Stimulated activated naive B cell treated with anti-CD40 and anti-IgM and Interleukin-4, amounts not matched to agents 10 μg/mL and 1 μg/mL and 100 μg/mL, for 72 hours (primary cell): ENCODE results near the gene DMBX1.

ENCODE experiments used
- ATAC-seq, 2 donors: fragments of 150-1000 bp; cut with Tn5 transposase; replicated peaks; 2 replicates each; pipeline ENCODE4 v1.10.0; 2021; ENCODE audit warnings: moderate library complexity in 1 of 2
- DNase-seq: peaks from one replicate; pipeline ENCODE4 v3.0.0; 2021
- H3K27ac Mint-ChIP-seq: one replicate; pipeline ENCODE4 v1.8.0; 2022; ENCODE audit warnings: mild to moderate bottlenecking, mixed read lengths
- H3K27me3 Mint-ChIP-seq, 2 donors: one replicate each; pipeline ENCODE4 v1.8.0; 2022; ENCODE audit warnings: mixed read lengths in 2 of 2
- H3K36me3 Mint-ChIP-seq, 2 donors: one replicate each; pipeline ENCODE4 v1.8.0; 2022; ENCODE audit warnings: mixed read lengths in 2 of 2, mild to moderate bottlenecking in 1 of 2
- H3K4me1 Mint-ChIP-seq, 2 donors: one replicate each; pipeline ENCODE4 v1.8.0; 2022; ENCODE audit warnings: mixed read lengths in 2 of 2, mild to moderate bottlenecking in 1 of 2
- H3K4me3 Mint-ChIP-seq, 2 donors: one replicate each; pipeline ENCODE4 v1.8.0; 2022; ENCODE audit warnings: mild to moderate bottlenecking in 2 of 2, mixed read lengths in 2 of 2, moderate library complexity in 1 of 2
- H3K9me3 Mint-ChIP-seq, 2 donors: one replicate each; pipeline ENCODE4 v1.8.0; 2022; ENCODE audit warnings: mixed read lengths in 2 of 2, mild to moderate bottlenecking in 1 of 2

The DMBX1 gene

DNA sequence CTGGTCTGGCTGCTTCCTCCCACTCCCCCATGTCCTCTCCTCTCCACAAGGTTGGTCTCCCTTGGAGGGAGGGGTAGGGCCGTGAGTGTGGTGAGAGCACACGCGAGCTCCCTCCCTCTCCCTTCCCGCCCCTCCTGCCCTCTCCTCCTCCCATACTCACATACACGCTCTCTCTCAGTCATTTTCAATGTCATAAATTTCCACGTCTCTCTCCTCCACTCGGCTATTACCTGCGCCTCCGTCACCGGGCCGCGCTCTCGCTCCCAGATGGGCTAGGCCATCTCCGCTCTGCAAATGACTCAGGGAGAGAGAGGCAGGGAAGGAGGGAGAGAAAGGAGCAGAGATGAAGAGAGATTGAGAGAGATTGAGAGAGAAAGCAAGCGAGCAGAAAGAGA is 36.7 kb upstream of the DMBX1 start:
- Mint-ChIP-seq H3K27me3 (peaks cover 57 to 73% of the 10 kb centered on the region in 2 donors), H3K27ac (no peak overlapping the region), H3K4me3 (no peak overlapping the region), H3K9me3 (no peaks in the 10 kb centered on the region), H3K4me1 (peaks cover 5 to 9% of the 10 kb centered on the region in 2 donors), H3K36me3 (no peaks in the 10 kb centered on the region)
- DNase-seq (no peak), ATAC-seq (no peak)

DNA sequence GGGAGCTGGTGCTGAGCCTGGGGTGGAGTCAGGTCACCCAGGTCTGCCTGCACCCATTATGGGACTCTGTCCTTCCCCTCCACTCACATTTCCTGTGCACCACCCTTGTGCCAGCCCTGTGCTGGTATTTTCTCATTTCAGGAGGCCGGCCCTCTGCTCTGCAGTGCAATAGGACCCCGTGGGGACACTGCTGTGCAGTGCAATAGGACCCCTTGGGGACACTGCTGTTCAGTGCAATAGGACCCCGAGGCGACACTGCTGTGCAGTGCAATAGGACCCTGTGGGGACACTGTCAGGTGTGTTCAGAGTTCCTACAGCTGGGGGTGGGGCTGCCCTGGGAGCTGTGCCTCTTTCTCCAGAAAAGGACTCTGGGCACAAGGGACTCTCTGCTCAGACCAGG is 36.2 kb upstream of the DMBX1 start:
- Mint-ChIP-seq H3K4me3 (no peak overlapping the region), H3K27me3 (peaks cover 54 to 68% of the 10 kb centered on the region in 2 donors), H3K4me1 (peaks cover 3 to 5% of the 10 kb centered on the region in 2 donors), H3K27ac (no peak overlapping the region), H3K36me3 (no peaks in the 10 kb centered on the region), H3K9me3 (no peaks in the 10 kb centered on the region)
- DNase-seq = no peak
- no peak for ATAC-seq

DNA sequence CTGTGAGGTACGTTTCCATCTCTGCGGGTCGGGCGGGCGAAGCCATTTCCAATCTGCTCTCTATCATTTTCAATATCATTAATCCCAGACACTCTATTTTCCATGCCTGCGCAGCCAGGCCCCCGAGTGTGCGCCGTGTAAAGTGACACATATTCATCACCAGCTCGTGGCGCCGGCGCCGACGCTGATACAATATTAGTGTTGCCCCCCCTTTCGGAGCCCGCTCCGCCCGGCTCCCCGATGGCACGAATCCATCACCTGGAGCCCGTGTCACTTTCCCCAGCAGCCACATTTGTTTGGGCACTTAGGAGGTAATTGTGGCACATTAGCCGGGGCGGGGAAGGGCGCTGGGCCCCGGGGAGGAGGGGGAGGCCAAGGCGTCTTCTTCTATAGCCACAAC is 33.7 kb upstream of the DMBX1 start:
- H3K36me3 Mint-ChIP-seq = no peaks in the 10 kb centered on the region
- no peak overlapping the region for H3K27ac Mint-ChIP-seq
- peaks cover 58 to 65% of the 10 kb centered on the region in 2 donors for H3K27me3 Mint-ChIP-seq
- H3K4me1 Mint-ChIP-seq = no peaks in the 10 kb centered on the region
- no peak for ATAC-seq
- no peak for DNase-seq
- H3K4me3 Mint-ChIP-seq = no peak overlapping the region
- H3K9me3 Mint-ChIP-seq = no peaks in the 10 kb centered on the region

DNA sequence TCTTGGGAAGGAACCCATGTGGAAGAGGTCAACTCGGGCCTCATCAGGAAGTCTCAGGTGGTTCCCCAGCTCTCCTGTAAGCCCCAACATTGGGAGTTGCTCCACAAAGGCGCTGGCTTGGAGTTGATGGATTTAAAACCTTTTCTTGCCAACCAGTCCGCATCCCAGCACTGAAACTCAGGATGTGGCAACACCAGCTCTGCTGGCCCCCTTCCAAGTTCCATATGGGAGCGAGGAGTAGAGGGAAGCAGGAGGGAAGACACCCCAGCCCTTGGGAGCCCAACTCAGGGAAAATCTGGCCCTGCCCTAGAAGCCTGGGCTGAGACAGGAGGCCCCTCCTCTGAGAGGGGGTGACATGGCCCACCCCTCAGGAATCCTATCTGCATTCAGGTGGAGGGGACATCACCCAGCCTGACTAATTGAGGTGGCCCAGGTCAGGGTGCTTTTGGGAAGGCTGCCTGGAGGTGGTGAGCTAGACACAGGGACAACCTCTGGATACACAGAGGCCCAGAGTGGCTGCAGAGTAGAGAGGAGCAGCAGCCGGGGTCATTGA is 33.1 kb upstream of the DMBX1 start:
- DNase-seq = no peak
- H3K27ac Mint-ChIP-seq = no peak overlapping the region
- no peak for ATAC-seq
- H3K27me3 Mint-ChIP-seq = peaks cover 58 to 63% of the 10 kb centered on the region in 2 donors
- no peaks in the 10 kb centered on the region for H3K36me3 Mint-ChIP-seq
- H3K4me3 Mint-ChIP-seq = no peak overlapping the region
- H3K9me3 Mint-ChIP-seq = no peaks in the 10 kb centered on the region
- H3K4me1 Mint-ChIP-seq = no peaks in the 10 kb centered on the region

DNA sequence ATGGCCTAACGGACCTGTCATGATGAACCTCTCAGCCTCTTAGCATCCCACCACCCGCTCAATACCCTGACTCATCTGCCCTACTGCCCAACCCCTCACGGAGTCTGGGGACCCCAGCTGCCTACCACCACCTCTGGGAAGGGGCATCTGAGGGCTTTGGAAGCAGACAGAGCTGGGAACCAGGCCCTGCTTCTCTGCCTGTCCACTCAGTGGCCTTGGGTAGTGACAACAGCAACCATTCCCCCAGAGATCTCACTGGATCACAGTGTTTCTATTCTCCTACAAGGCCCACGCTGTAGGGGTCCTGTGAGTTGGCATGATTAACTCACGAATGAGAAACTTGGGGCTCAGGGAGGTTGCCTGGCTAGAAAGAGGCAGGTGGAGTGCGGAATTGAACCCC is 32.5 kb upstream of the DMBX1 start:
- ATAC-seq (no peak), DNase-seq (no peak)
- Mint-ChIP-seq H3K9me3 (no peaks in the 10 kb centered on the region), H3K36me3 (no peaks in the 10 kb centered on the region), H3K4me3 (no peak overlapping the region), H3K27me3 (peaks cover 59 to 62% of the 10 kb centered on the region in 2 donors), H3K27ac (no peak overlapping the region), H3K4me1 (no peaks in the 10 kb centered on the region)

DNA sequence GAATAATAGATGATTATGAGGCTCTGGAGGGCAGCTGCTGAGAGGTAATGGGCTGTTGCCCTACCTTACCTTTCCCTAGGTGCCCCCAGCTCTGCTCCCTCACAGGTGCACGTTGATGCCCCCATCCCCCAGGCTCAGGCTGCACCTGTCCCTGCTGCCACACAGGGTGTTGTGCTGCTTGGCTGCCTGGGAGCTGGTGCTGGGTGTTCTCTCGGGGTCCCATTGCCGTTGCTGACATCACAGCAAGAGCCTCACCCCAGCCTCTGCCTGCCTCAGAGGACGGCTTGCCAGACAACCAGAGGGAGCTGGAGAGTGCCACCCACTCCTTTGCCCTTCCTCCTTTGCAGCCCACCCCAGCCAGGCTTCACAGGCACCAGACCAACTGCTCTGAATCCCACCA is 31.4 kb upstream of the DMBX1 start:
- H3K9me3 Mint-ChIP-seq = no peaks in the 10 kb centered on the region
- no peaks in the 10 kb centered on the region for H3K4me1 Mint-ChIP-seq
- no peak for ATAC-seq
- H3K4me3 Mint-ChIP-seq = no peak overlapping the region
- no peaks in the 10 kb centered on the region for H3K36me3 Mint-ChIP-seq
- H3K27ac Mint-ChIP-seq = no peak overlapping the region
- no peak for DNase-seq
- H3K27me3 Mint-ChIP-seq = peaks cover 57 to 61% of the 10 kb centered on the region in 2 donors

DNA sequence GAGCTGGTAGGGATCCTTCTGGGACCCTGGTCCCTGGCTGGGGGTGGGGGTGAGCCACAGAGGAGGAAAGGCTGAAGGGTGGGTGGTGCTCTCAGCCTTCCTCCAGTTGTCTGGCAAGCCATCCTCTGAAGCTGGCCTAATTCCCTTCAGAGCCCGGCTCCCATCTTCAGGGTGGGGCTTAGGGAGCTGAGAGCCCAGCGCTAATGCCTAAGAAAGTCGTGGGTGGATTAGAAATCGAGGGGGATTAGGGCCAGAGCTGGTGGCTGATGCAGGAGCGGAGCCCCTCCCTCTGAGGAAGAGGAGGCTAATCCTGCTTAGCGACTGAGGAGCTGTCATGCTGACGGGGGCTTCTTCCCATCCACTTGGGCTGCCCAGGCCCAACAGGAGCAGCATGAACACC is 30.8 kb upstream of the DMBX1 start:
- no peaks in the 10 kb centered on the region for H3K4me1 Mint-ChIP-seq
- H3K27ac Mint-ChIP-seq = no peak overlapping the region
- H3K36me3 Mint-ChIP-seq = no peaks in the 10 kb centered on the region
- H3K4me3 Mint-ChIP-seq = no peak overlapping the region
- H3K9me3 Mint-ChIP-seq = no peaks in the 10 kb centered on the region
- ATAC-seq = no peak
- H3K27me3 Mint-ChIP-seq = peaks cover 59 to 63% of the 10 kb centered on the region in 2 donors
- DNase-seq = no peak

DNA sequence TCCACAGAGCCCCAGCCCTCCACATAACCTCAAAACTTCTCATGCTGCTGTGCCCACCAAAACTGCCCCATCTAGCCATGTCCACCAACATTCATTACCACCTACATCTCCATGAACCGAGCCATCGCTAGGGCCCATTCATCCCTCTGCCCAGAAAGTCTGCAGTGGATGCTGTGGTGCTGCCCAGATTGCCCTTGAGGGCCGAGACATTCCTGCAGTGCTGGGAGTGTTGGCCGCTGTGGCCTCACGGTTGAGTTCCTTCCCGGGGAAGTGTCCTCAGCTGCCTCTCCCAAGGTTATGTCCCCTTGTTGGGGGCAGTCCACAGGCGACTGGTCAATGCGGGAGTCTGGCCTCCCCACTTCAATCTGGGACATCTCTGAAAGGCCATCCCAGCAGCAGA is 30.3 kb upstream of the DMBX1 start:
- H3K36me3 Mint-ChIP-seq = no peaks in the 10 kb centered on the region
- H3K27ac Mint-ChIP-seq = no peak overlapping the region
- H3K27me3 Mint-ChIP-seq = peaks cover 62 to 68% of the 10 kb centered on the region in 2 donors
- no peak overlapping the region for H3K4me3 Mint-ChIP-seq
- no peaks in the 10 kb centered on the region for H3K4me1 Mint-ChIP-seq
- H3K9me3 Mint-ChIP-seq = no peaks in the 10 kb centered on the region
- no peak for ATAC-seq
- DNase-seq = no peak

DNA sequence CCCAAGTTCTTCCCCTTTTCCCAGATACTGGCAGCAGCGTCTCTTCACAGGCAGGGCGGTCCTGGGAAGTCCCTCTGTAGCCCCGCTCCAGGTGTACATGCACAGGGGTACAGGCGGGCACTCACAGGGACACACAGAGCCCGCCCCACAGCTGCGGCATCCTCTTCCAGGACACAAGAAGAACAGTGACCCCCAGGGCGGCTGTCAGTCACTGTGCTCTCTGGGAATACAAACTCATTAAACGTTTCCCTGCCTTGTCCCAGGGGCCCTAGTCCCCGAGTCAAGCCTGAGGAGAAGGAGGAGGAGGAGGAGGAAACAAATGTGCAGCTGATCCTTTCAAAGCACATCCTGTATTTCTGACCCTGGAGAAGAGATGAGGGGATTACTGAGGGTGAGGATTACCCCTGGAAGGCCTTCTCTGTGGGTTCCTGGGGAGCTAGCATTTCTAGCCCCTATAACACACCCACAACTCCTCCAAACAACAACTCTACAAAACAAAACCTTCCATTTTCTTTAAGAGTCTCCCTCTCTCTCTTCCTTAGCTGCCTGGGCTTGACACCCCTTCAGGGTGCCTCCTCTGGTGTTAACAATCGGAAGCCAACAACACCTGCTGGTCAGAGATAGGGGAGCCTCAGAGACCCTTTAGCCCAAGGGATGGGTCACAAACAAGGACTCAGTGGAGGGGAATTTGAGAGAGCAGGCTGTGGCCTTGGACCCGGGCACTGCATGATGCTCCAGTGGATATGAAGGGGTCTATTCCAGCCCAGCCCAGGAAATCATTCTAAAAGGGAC is 28.4 kb upstream of the DMBX1 start:
- DNase-seq (no peak), ATAC-seq (no peak)
- H3K27me3 Mint-ChIP-seq = peaks cover 57 to 70% of the 10 kb centered on the region in 2 donors
- peaks cover 0 to 4% of the 10 kb centered on the region in 2 donors for H3K4me1 Mint-ChIP-seq
- H3K9me3 Mint-ChIP-seq = no peaks in the 10 kb centered on the region
- no peak overlapping the region for H3K4me3 Mint-ChIP-seq
- H3K36me3 Mint-ChIP-seq = no peaks in the 10 kb centered on the region
- H3K27ac Mint-ChIP-seq = no peak overlapping the region

DNA sequence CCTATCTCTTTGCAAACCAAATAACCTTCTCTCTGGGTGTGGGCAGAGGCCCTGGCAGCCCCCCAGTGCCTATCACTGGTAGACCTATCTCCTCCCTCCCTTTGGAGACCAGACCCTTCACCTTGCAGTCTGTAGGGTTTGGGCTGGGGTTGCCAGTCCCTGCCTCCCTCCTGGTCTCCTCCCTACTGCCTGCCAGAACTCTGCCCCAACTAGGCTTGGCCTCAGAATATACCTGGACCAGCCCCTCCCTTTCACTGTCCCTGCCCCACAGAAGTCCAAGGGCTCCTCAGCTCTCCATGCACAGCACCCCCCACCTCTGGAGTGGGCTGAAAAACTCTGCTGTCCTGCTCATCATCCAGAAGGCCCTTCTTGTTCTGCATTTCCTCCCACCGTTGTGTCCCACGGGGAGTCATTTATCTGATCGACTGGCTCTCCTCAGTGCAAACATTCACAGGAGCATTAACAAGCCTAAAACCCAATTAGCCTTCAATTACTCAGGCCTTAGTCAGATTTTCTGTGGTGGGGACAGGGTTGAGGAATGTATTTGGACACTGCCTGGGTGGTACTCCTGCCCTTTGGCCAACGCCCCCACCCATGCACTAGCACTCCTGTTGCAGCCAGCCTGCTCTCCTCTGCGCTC is 27.7 kb upstream of the DMBX1 start:
- Mint-ChIP-seq H3K4me3 (no peak overlapping the region), H3K27ac (no peak overlapping the region), H3K4me1 (peaks cover 3 to 6% of the 10 kb centered on the region in 2 donors), H3K9me3 (no peaks in the 10 kb centered on the region), H3K27me3 (peaks cover 60 to 69% of the 10 kb centered on the region in 2 donors), H3K36me3 (no peaks in the 10 kb centered on the region)
- no peak for DNase-seq
- ATAC-seq = no peak

DNA sequence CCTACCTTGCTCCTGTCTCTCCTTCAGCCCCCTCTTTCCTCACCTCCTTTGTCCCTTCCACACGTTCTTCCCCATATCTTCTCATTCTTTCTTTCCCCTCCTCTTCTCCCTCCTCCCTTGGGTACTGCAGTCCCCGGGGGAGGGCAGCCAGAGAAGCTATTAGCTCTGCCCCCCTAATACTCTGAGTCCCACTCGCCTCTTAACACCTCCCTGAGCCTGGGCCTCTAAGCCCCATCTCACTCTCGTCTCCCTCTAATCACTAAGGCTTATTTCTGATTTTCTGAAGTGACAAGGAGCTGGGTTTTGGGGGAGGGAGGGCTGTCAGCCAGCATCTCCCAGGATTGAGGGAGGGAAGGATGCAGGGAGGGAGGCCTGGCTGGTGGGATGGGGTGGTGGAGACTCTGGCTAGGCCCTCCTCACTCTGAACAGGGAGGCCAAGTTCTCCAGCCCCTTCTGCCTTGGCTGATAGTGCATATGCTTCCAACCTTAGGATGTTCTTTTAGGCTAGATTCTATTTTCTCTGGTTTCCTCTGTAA is 25.6 kb upstream of the DMBX1 start:
- ATAC-seq (no peak), DNase-seq (no peak)
- no peak overlapping the region for H3K4me3 Mint-ChIP-seq
- H3K27me3 Mint-ChIP-seq = peaks cover 75 to 82% of the 10 kb centered on the region in 2 donors
- no peaks in the 10 kb centered on the region for H3K9me3 Mint-ChIP-seq
- H3K27ac Mint-ChIP-seq = no peak overlapping the region
- H3K36me3 Mint-ChIP-seq = no peaks in the 10 kb centered on the region
- H3K4me1 Mint-ChIP-seq = peaks cover 8 to 9% of the 10 kb centered on the region in 2 donors

DNA sequence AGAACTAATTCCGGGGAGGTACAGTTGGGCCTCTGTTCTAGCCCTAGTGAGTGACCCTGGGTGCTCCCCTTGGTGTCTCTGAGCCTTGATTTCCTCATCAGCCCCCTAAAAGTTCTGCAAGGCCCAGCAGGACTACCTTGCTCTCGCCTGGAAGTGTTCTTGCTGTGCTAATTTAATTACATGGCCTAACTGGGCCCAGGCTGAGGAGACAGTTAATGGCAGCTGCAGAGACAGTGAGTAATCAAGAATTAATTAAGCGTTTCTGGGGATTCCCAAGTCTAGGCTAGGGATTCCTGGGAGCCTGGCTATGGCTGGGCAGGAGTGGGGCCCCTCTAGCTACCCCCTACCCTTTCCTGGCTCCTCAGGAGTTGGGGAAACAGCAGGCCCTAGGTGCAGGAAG is 24.7 kb upstream of the DMBX1 start:
- H3K4me1 Mint-ChIP-seq = peaks cover 8 to 9% of the 10 kb centered on the region in 2 donors
- H3K36me3 Mint-ChIP-seq = no peaks in the 10 kb centered on the region
- no peak overlapping the region for H3K4me3 Mint-ChIP-seq

DNA sequence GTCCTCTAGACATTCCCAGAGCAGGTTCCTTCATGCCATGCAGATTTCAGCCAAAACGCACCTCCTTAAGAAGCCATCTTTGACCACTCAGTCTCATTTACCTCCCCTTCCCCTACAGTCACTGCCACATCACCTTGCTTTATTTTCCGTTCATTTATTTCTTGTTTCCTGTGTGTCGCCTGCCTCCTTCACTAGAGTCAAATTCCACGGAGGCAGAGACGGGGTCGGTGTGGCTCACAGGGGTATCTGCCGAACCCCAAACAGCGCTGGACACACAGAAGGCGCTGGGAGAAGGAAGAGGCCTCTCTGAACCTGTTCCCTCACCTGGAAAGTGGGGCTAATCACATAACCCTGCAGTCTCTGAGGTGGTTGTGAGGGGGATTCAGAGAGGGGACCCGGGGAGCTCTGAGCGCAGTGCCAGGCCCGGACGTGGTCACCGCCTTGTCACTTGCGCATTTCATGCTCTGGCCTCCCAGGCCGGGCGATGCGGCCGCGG is 23.6 kb upstream of the DMBX1 start:
- Mint-ChIP-seq H3K9me3 (no peaks in the 10 kb centered on the region), H3K27me3 (peaks cover 69 to 81% of the 10 kb centered on the region in 2 donors), H3K4me1 (peaks cover 8 to 9% of the 10 kb centered on the region in 2 donors), H3K36me3 (no peaks in the 10 kb centered on the region), H3K4me3 (peak overlapping the region in 1 of 2 donors; percentile 55), H3K27ac (no peak overlapping the region)
- DNase-seq = no peak
- ATAC-seq = peak in 1 of 2 donors; percentile 17

More for the DNA sequence above, 24.7 kb upstream of the DMBX1 start:
- Mint-ChIP-seq H3K27ac (no peak overlapping the region), H3K27me3 (peaks cover 74 to 82% of the 10 kb centered on the region in 2 donors), H3K9me3 (no peaks in the 10 kb centered on the region)
- ATAC-seq (no peak), DNase-seq (no peak)

DNA sequence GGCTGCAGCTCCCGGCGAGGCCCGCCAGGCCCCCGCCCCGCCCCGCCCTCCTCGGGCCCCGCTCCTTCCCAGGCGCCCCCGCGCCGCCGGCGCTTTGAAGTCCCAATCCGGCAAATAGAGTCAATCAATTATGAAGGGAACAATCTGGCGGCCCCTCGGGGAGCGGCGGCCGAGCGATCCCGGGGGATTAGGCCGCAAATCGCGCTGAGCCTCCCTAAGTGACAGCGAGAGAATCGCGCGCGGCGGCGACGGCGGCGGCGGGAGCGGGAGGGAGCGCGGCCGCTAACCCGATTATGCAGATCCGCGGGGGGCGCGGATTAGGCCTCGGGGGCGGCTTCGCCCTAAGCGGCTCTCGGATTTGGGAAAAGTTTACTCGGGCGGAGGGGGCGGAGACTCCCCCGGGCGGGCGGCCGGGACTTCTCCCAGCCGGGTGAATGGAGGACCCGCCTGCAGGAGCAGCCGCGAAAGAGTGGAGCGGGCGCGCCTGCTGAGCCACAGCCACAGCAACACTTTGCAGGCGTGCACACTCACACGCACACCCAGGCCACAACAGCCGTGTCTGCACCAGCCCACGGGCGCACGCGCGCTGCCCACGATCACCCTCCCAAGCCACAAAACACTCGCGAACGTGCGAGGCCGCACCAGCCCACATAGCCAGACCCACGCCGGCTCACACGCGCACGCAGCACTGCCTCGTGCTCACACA is 23.0 kb upstream of the DMBX1 start:
- ATAC-seq = peak; percentile 44 to 46
- Mint-ChIP-seq H3K27me3 (peaks cover 64 to 78% of the 10 kb centered on the region in 2 donors), H3K4me3 (peak overlapping the region; percentile 74 to 75), H3K27ac (no peak overlapping the region), H3K4me1 (peaks cover 8 to 9% of the 10 kb centered on the region in 2 donors), H3K9me3 (no peaks in the 10 kb centered on the region), H3K36me3 (no peaks in the 10 kb centered on the region)
- no peak for DNase-seq
